Neural progenitor cell (in vitro differentiated cells): Measurements from ENCODE around the gene CTNNA1. TPM values are rescaled to one million over a fixed set of nuclear protein-coding genes. Genes with fewer than 3 reads are reported as not detected.

ENCODE experiments used
- DNase-seq: peaks from one replicate; pipeline ENCODE4 v3.0.0-alpha.2; 2016; ENCODE audit warnings: low spot score
- H2AFZ ChIP-seq: fragments of 200-600 bp; sonication (generic); replicated peaks from 2 replicates; pipeline ENCODE4 v1.6.1; 2016; ENCODE audit warnings: antibody characterized with exemption
- H3F3A ChIP-seq: fragments of 200-600 bp; sonication (generic); 2 replicates; pipeline ENCODE4 v1.6.1; 2016; ENCODE audit warnings: antibody characterized with exemption, low read depth
- H3K27ac ChIP-seq: fragments of 200-600 bp; sonication (generic); 2 replicates; pipeline ENCODE4 v1.5.1; 2016; ENCODE audit warnings: mild to moderate bottlenecking
- H3K27me3 ChIP-seq: fragments of 200-600 bp; sonication (generic); 2 replicates; pipeline ENCODE4 v1.6.1; 2016; ENCODE audit warnings: mild to moderate bottlenecking, moderate library complexity
- H3K36me3 ChIP-seq: fragments of 200-600 bp; sonication (generic); 2 replicates; pipeline ENCODE4 v1.5.1; 2016
- H3K4me1 ChIP-seq: fragments of 200-600 bp; sonication (generic); 2 replicates; pipeline ENCODE4 v1.6.1; 2016; ENCODE audit warnings: mixed run types
- H3K4me2 ChIP-seq: fragments of 200-600 bp; sonication (generic); 2 replicates; pipeline ENCODE4 v1.6.1; 2016
- H3K4me3 ChIP-seq: fragments of 200-600 bp; sonication (generic); 2 replicates; pipeline ENCODE4 v1.5.1; 2016
- H3K79me2 ChIP-seq: fragments of 200-600 bp; sonication (generic); 2 replicates; pipeline ENCODE4 v1.6.1; 2016; ENCODE audit warnings: low read depth
- H3K9ac ChIP-seq: fragments of 200-600 bp; sonication (generic); 2 replicates; pipeline ENCODE4 v1.6.1; 2016
- H3K9me3 ChIP-seq: fragments of 200-600 bp; sonication (generic); 2 replicates; pipeline ENCODE4 v1.5.1; 2016; ENCODE audit warnings: low read depth
- H4K20me1 ChIP-seq: fragments of 200-600 bp; sonication (generic); 2 replicates; pipeline ENCODE4 v1.6.1; 2016; ENCODE audit warnings: low read depth
- H3K27ac Mint-ChIP-seq: 3 replicates; pipeline ENCODE4 v1.8.0; 2021; ENCODE audit warnings: mixed read lengths
- H3K27me3 Mint-ChIP-seq: 2 replicates; pipeline ENCODE4 v1.8.0; 2022; ENCODE audit warnings: low read depth, mild to moderate bottlenecking, inconsistent platforms, moderate library complexity, mixed read lengths; ENCODE audit not compliant: insufficient read depth
- H3K36me3 Mint-ChIP-seq: 3 replicates; pipeline ENCODE4 v1.8.0; 2021; ENCODE audit warnings: mixed read lengths
- H3K4me1 Mint-ChIP-seq: 3 replicates; pipeline ENCODE4 v1.8.0; 2021; ENCODE audit warnings: mixed read lengths
- H3K4me3 Mint-ChIP-seq: 3 replicates; pipeline ENCODE4 v1.8.0; 2021; ENCODE audit warnings: mild to moderate bottlenecking, moderate library complexity, mixed read lengths
- H3K9me3 Mint-ChIP-seq: 3 replicates; pipeline ENCODE4 v1.8.0; 2020; ENCODE audit warnings: mixed read lengths
- CTCF ChIP-seq: fragments of 200-600 bp; sonication (generic); IDR thresholded peaks from 2 replicates; pipeline ENCODE4 v1.5.1; 2017; ENCODE audit warnings: antibody characterized with exemption, mild to moderate bottlenecking
- EZH2 ChIP-seq: fragments of 200-600 bp; sonication (generic); IDR thresholded peaks from 2 replicates; pipeline ENCODE4 v1.6.1; 2017; ENCODE audit warnings: antibody characterized with exemption, mild to moderate bottlenecking, moderate library complexity
- EZH2phosphoT487 ChIP-seq: fragments of 200-600 bp; sonication (generic); IDR thresholded peaks from 2 replicates; pipeline ENCODE4 v1.6.1; 2017; ENCODE audit warnings: antibody characterized with exemption
- total RNA-seq: library from RNA; depleted of rRNA; stranded (reverse); fragments of >200 nt; gene quantifications from 2 replicates; pipeline ENCODE4 v1.2.3, GENCODE V29; 2015; ENCODE audit warnings: low replicate concordance

Gene CTNNA1
- total RNA-seq, 1 donor from 2014 or later = 305 TPM

DNA sequence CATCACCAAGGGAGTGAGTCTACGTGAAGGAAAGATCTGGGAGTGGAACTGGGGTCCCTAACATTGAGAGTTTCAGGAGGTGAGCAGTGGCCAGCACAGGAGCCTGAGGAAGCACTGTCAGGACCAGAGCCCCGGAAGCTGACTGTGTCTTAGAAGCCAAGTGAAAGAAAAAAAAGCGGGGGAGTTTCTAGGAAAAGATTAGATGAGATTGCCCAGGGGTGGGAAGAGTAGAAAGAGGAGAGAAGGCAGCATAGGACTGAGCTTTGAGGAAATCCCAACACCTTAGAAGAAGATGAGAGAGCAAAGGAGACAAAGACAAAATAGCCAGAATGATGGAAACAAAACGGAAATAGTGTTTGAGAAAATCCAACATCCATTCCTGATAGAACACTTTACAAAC, 158.9 kb downstream of the CTNNA1 start:
- Mint-ChIP-seq H3K9me3 (no peaks in the 10 kb centered on the region), H3K27me3 (peaks cover 2% of the 10 kb centered on the region), H3K4me3 (no peak overlapping the region), H3K4me1 (no peaks in the 10 kb centered on the region), H3K27ac (no peak overlapping the region), H3K36me3 (peaks cover 31% of the 10 kb centered on the region)
- Histone ChIP-seq H3K4me3 (no peak overlapping the region), H3K9ac (no peak overlapping the region), H3K27ac (no peak overlapping the region), H3K4me1 (peaks cover 5% of the 10 kb centered on the region), H3K4me2 (no peak overlapping the region), H3K79me2 (no peaks in the 10 kb centered on the region), H3F3A (peaks cover 5% of the 10 kb centered on the region), H3K27me3 (no peaks in the 10 kb centered on the region), H3K9me3 (no peaks in the 10 kb centered on the region), H2AFZ (no peak overlapping the region), H3K36me3 (no peaks in the 10 kb centered on the region), H4K20me1 (peaks cover 5% of the 10 kb centered on the region)
- no peak for DNase-seq
- no peak for TF ChIP-seq EZH2

- no peaks in the 10 kb centered on the region for H3K79me2 ChIP-seq
- no peak overlapping the region for H3K4me3 ChIP-seq
- no peak overlapping the region for H3K4me2 ChIP-seq
- peaks cover 12% of the 10 kb centered on the region for H3F3A ChIP-seq
- Mint-ChIP-seq H3K4me3 (no peak overlapping the region), H3K27me3 (peaks cover 2% of the 10 kb centered on the region), H3K4me1 (peaks cover 3% of the 10 kb centered on the region), H3K27ac (no peak overlapping the region), H3K9me3 (no peaks in the 10 kb centered on the region), H3K36me3 (peaks cover 30% of the 10 kb centered on the region)
- no peak for DNase-seq
- no peak overlapping the region for H3K9ac ChIP-seq
- H3K4me1 ChIP-seq = peaks cover 5% of the 10 kb centered on the region
- TF ChIP-seq EZH2 = no peak
- TF ChIP-seq CTCF = no peak
- no peak for TF ChIP-seq EZH2phosphoT487
- no peaks in the 10 kb centered on the region for H3K9me3 ChIP-seq
- peaks cover 8% of the 10 kb centered on the region for H4K20me1 ChIP-seq
- H3K27me3 ChIP-seq = no peaks in the 10 kb centered on the region
- H3K36me3 ChIP-seq = peaks cover 4% of the 10 kb centered on the region
- H3K27ac ChIP-seq = no peak overlapping the region
- no peak overlapping the region for H2AFZ ChIP-seq
Observed at GRCh38 chr5:138913773-138914172, 160.5 kb downstream of the CTNNA1 start.

DNA sequence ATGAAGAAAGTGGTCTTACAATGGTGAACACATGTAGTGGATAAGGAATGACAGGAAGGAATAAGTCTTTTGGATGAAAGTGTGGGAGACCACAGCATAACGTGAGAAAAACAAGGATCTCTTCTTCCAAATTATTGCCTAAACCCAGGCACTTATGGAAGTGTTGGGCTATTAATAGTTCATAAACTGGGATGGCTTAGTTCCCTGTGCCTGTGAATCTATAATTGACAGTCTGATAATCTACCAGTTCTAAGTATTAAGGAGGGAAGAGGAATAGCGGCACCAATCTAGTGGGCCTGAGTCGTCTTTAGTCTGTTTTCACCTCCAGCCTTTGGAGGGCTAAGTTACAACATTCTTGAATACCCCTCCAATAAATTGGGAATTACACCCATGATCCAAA, 161.1 kb downstream of the CTNNA1 start:
- H3K9me3 Mint-ChIP-seq = no peaks in the 10 kb centered on the region
- peaks cover 34% of the 10 kb centered on the region for H3K36me3 Mint-ChIP-seq
- Histone ChIP-seq H4K20me1 (peaks cover 14% of the 10 kb centered on the region), H3K27ac (no peak overlapping the region), H2AFZ (no peak overlapping the region), H3K79me2 (no peaks in the 10 kb centered on the region), H3K4me2 (no peak overlapping the region), H3K4me1 (peaks cover 5% of the 10 kb centered on the region), H3K27me3 (no peaks in the 10 kb centered on the region), H3K4me3 (no peak overlapping the region), H3F3A (peaks cover 18% of the 10 kb centered on the region), H3K9ac (no peak overlapping the region), H3K36me3 (peaks cover 4% of the 10 kb centered on the region), H3K9me3 (no peaks in the 10 kb centered on the region)
- no peak for DNase-seq
- no peak overlapping the region for H3K4me3 Mint-ChIP-seq
- H3K27ac Mint-ChIP-seq = no peak overlapping the region
- TF ChIP-seq EZH2 = no peak
- no peak for TF ChIP-seq CTCF
- no peak for TF ChIP-seq EZH2phosphoT487
- H3K4me1 Mint-ChIP-seq = peaks cover 6% of the 10 kb centered on the region
- peaks cover 2% of the 10 kb centered on the region for H3K27me3 Mint-ChIP-seq

GRCh38 chr5:138918686-138919085, 165.5 kb downstream of the CTNNA1 start:
- no peak overlapping the region for H3K27ac ChIP-seq
- peaks cover 16% of the 10 kb centered on the region for H4K20me1 ChIP-seq
- Mint-ChIP-seq H3K4me3 (no peak overlapping the region), H3K4me1 (peaks cover 11% of the 10 kb centered on the region), H3K27ac (no peak overlapping the region), H3K9me3 (no peaks in the 10 kb centered on the region), H3K36me3 (peaks cover 33% of the 10 kb centered on the region), H3K27me3 (peaks cover 2% of the 10 kb centered on the region)
- H3K79me2 ChIP-seq = peaks cover 4% of the 10 kb centered on the region
- no peaks in the 10 kb centered on the region for H3K4me1 ChIP-seq
- no peak overlapping the region for H3K9ac ChIP-seq
- H3K9me3 ChIP-seq = no peaks in the 10 kb centered on the region
- H3K4me2 ChIP-seq = no peak overlapping the region
- H3K36me3 ChIP-seq = peaks cover 4% of the 10 kb centered on the region
- no peak for DNase-seq
- no peak overlapping the region for H3K4me3 ChIP-seq
- H2AFZ ChIP-seq = no peak overlapping the region
- TF ChIP-seq EZH2 (no peak), EZH2phosphoT487 (no peak), CTCF (no peak)
- H3K27me3 ChIP-seq = no peaks in the 10 kb centered on the region
- H3F3A ChIP-seq = peaks cover 13% of the 10 kb centered on the region
